H7 (cell line): ENCODE measurements around the gene CDC26. TPM values are rescaled to one million over a fixed set of nuclear protein-coding genes. Genes with fewer than 3 reads are reported as not detected.

Source experiments
- total RNA-seq: library from RNA; depleted of rRNA; stranded (reverse); fragments of >200 nt; shearing (Covaris generic); gene quantifications from 2 replicates; pipeline ENCODE4 v1.2.3, GENCODE V29; 2014; rRNA removed

Gene CDC26
- total RNA-seq, 1 experiment from 2014 or later = 36.0 TPM

Other genes with a start within 250 kb of the CDC26 start
- 2.7 and 6.6 TPM in 2 replicates for gene ZFP37, start 218.8 kb downstream of the CDC26 start, total RNA-seq
- gene SLC31A2, start 124.6 kb downstream of the CDC26 start, total RNA-seq = 0.41 and 2.3 TPM in 2 replicates
- gene FKBP15, start 54.3 kb downstream of the CDC26 start, total RNA-seq = 12.9 and 15.2 TPM in 2 replicates
- 21.8 and 26.7 TPM in 2 replicates for gene SLC31A1, start 54.0 kb downstream of the CDC26 start, total RNA-seq
- 34.5 and 38.4 TPM in 2 replicates for gene PRPF4, start 86 bp upstream of the CDC26 start, total RNA-seq
- 0.78 TPM in 1 of 2 replicates, not detected in the other for gene RNF183, start 27.8 kb upstream of the CDC26 start, total RNA-seq
- 0.11 and 0.38 TPM in 2 replicates for gene WDR31, start 64.7 kb upstream of the CDC26 start, total RNA-seq
- 1.5 and 2.3 TPM in 2 replicates for gene BSPRY, start 74.0 kb upstream of the CDC26 start, total RNA-seq
- 26.2 and 36.2 TPM in 2 replicates for gene HDHD3, start 101.4 kb upstream of the CDC26 start, total RNA-seq
- gene ALAD, start 125.7 kb upstream of the CDC26 start, total RNA-seq = 10.9 and 11.6 TPM in 2 replicates
- gene POLE3, start 135.1 kb upstream of the CDC26 start, total RNA-seq = 61.2 and 61.6 TPM in 2 replicates
- gene C9orf43, start 135.2 kb upstream of the CDC26 start, total RNA-seq = 0.41 and 0.42 TPM in 2 replicates
- gene RGS3, start 188.2 kb upstream of the CDC26 start, total RNA-seq = 18.2 and 22.4 TPM in 2 replicates